HepG2 (cell line): ENCODE results near the gene CMIP. TPM values are rescaled to one million over a fixed set of nuclear protein-coding genes. Genes with fewer than 3 reads are reported as not detected.

Experiments used
- EP300 ChIP-seq, 3 experiments: sonication (generic) in 1 of 3; formaldehyde crosslinking in 1 of 3; IDR thresholded peaks; 2 replicates each; pipeline versions ENCODE4 v1.5.1 to v1.6.1; 2011 to 2020; ENCODE audit warnings: low read depth in 2 of 3, low read length in 2 of 3, borderline replicate concordance in 1 of 3, improper control_type of control experiment in 1 of 3, mild to moderate bottlenecking in 1 of 3, missing genetic modification reagents in 1 of 3, moderate library complexity in 1 of 3
- FOXA1 ChIP-seq, 2 experiments: fragments of 450-650 bp in 1 of 2; sonication (generic) in 1 of 2; formaldehyde crosslinking in 1 of 2; IDR thresholded peaks; 2 replicates each; pipeline versions ENCODE4 v1.4.0 to v1.6.1; 2016 to 2020; ENCODE audit warnings: missing genetic modification reagents in 1 of 2
- MXD4 ChIP-seq: IDR thresholded peaks from 2 replicates; pipeline ENCODE4 v1.6.1; 2016; ENCODE audit warnings: mild to moderate bottlenecking, missing biosample characterization, missing genetic modification reagents
- XRCC5 ChIP-seq: fragments of 200-400 bp; formaldehyde crosslinking; optimal IDR thresholded peaks from 2 replicates; pipeline ENCODE3; 2017; ENCODE audit warnings: mild to moderate bottlenecking, low read length
- ZBTB7B ChIP-seq: sonication (generic); formaldehyde crosslinking; IDR thresholded peaks from 2 replicates; pipeline ENCODE4 v1.4.0; 2020; ENCODE audit warnings: missing genetic modification reagents
- polyA plus RNA-seq, 8 experiments: library from polyadenylated mRNA; depleted of rRNA in 3 of 8; stranded (reverse) in 7 of 8; unstranded in 1 of 8; fragments of >200 nt; fragmentation: Illumina TruSeq in 4 of 8; extraction: Trizol in 4 of 8; gene quantifications; 2 replicates each; pipeline versions ENCODE4 v1.2.1 to v1.2.3, GENCODE V29; 2011 to 2016; ENCODE audit warnings: low read depth in 4 of 8, missing spikeins in 1 of 8, mixed read lengths in 1 of 8; ENCODE audit not compliant: insufficient read depth in 1 of 8
- total RNA-seq, 5 experiments: library from RNA; depleted of rRNA; stranded (reverse); fragments of >200 nt; fragmentation: Illumina TruSeq; extraction: Trizol; gene quantifications; 2 replicates each; pipeline ENCODE4 v1.2.3, GENCODE V29; 2016; ENCODE audit warnings: low read depth in 1 of 5
- TF ChIP-seq, protein P1 (sequence below): sonication (generic); formaldehyde crosslinking; IDR thresholded peaks from 2 replicates; pipeline ENCODE4 v1.5.1; 2020; ENCODE audit warnings: mild to moderate bottlenecking, missing genetic modification reagents, moderate library complexity
- TF ChIP-seq, protein P2 (sequence below): sonication (generic); formaldehyde crosslinking; IDR thresholded peaks from 2 replicates; pipeline ENCODE4 v1.4.0; 2020; ENCODE audit warnings: mild to moderate bottlenecking, missing genetic modification reagents
- TF ChIP-seq, protein P3 (sequence below): sonication (generic); formaldehyde crosslinking; IDR thresholded peaks from 2 replicates; pipeline ENCODE4 v1.4.0; 2020; ENCODE audit warnings: missing genetic modification reagents
- TF ChIP-seq, protein P4 (sequence below): sonication (generic); formaldehyde crosslinking; IDR thresholded peaks from 2 replicates; pipeline ENCODE4 v1.5.1; 2020; ENCODE audit warnings: missing genetic modification reagents, mild to moderate bottlenecking, borderline replicate concordance
- TF ChIP-seq, protein P5 (sequence below): sonication (generic); formaldehyde crosslinking; conservative IDR thresholded peaks from 2 replicates; pipeline ENCODE4 v1.4.0; 2020; ENCODE audit warnings: mild to moderate bottlenecking, missing genetic modification reagents, moderate library complexity

Gene CMIP
- total and polyA plus RNA-seq, 2 of the 13 experiments (the other 11 are each of a cell fraction or from before 2014, with no cell fraction given) = 10.9 to 18.1 TPM

DNA sequence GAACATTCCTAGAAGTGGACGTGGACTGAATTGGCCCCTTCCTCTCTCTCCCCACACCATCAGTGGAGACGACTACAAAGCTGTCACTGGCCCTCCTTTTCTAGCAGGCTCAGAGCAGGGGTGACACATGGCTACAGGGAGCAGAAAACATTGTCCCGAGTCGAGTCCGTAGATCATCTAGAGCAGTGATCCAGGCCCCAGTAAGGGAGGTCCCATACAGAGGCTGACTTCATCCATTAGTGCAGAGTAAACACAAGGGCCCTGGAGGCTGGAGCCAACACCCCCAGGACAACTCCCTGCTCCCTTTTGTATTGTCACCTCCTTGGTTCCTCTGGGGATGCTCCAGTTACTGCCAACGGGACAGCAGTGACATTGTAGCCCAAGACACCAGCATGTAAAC lies 130.7 kb downstream of the CMIP start (continued):
- TF ChIP-seq EP300 (IDR thresholded peaks at IDR 0.05; ENCODE audit: low read depth in 2 of 2, low read length in 2 of 2) (no peak), EP300 (CRISPR knock-in tag; IDR thresholded peaks at IDR 0.05; ENCODE audit: borderline replicate concordance) (0 out of 2 replicates have a peak, but pooled peaks have one; percentile 12), MXD4 (CRISPR knock-in tag) (0 out of 2 replicates have a peak, but pooled peaks have one; percentile 24), ZBTB7B (CRISPR knock-in tag) (no peak), FOXA1 (IDR thresholded peaks at IDR 0.05) (no peak), FOXA1 (CRISPR knock-in tag; IDR thresholded peaks at IDR 0.05) (peak; percentile 58; the same call in 1 of the 2 replicates), XRCC5 (peak; percentile 58)
- TF ChIP-seq, protein P1, sequence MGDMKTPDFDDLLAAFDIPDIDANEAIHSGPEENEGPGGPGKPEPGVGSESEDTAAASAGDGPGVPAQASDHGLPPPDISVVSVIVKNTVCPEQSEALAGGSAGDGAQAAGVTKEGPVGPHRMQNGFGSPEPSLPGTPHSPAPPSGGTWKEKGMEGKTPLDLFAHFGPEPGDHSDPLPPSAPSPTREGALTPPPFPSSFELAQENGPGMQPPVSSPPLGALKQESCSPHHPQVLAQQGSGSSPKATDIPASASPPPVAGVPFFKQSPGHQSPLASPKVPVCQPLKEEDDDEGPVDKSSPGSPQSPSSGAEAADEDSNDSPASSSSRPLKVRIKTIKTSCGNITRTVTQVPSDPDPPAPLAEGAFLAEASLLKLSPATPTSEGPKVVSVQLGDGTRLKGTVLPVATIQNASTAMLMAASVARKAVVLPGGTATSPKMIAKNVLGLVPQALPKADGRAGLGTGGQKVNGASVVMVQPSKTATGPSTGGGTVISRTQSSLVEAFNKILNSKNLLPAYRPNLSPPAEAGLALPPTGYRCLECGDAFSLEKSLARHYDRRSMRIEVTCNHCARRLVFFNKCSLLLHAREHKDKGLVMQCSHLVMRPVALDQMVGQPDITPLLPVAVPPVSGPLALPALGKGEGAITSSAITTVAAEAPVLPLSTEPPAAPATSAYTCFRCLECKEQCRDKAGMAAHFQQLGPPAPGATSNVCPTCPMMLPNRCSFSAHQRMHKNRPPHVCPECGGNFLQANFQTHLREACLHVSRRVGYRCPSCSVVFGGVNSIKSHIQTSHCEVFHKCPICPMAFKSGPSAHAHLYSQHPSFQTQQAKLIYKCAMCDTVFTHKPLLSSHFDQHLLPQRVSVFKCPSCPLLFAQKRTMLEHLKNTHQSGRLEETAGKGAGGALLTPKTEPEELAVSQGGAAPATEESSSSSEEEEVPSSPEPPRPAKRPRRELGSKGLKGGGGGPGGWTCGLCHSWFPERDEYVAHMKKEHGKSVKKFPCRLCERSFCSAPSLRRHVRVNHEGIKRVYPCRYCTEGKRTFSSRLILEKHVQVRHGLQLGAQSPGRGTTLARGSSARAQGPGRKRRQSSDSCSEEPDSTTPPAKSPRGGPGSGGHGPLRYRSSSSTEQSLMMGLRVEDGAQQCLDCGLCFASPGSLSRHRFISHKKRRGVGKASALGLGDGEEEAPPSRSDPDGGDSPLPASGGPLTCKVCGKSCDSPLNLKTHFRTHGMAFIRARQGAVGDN = peak; percentile 41
- TF ChIP-seq, protein P2, sequence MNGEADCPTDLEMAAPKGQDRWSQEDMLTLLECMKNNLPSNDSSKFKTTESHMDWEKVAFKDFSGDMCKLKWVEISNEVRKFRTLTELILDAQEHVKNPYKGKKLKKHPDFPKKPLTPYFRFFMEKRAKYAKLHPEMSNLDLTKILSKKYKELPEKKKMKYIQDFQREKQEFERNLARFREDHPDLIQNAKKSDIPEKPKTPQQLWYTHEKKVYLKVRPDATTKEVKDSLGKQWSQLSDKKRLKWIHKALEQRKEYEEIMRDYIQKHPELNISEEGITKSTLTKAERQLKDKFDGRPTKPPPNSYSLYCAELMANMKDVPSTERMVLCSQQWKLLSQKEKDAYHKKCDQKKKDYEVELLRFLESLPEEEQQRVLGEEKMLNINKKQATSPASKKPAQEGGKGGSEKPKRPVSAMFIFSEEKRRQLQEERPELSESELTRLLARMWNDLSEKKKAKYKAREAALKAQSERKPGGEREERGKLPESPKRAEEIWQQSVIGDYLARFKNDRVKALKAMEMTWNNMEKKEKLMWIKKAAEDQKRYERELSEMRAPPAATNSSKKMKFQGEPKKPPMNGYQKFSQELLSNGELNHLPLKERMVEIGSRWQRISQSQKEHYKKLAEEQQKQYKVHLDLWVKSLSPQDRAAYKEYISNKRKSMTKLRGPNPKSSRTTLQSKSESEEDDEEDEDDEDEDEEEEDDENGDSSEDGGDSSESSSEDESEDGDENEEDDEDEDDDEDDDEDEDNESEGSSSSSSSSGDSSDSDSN (CRISPR knock-in tag) = peak; percentile 34; the same call in 1 of the 2 replicates
- TF ChIP-seq, protein P3, sequence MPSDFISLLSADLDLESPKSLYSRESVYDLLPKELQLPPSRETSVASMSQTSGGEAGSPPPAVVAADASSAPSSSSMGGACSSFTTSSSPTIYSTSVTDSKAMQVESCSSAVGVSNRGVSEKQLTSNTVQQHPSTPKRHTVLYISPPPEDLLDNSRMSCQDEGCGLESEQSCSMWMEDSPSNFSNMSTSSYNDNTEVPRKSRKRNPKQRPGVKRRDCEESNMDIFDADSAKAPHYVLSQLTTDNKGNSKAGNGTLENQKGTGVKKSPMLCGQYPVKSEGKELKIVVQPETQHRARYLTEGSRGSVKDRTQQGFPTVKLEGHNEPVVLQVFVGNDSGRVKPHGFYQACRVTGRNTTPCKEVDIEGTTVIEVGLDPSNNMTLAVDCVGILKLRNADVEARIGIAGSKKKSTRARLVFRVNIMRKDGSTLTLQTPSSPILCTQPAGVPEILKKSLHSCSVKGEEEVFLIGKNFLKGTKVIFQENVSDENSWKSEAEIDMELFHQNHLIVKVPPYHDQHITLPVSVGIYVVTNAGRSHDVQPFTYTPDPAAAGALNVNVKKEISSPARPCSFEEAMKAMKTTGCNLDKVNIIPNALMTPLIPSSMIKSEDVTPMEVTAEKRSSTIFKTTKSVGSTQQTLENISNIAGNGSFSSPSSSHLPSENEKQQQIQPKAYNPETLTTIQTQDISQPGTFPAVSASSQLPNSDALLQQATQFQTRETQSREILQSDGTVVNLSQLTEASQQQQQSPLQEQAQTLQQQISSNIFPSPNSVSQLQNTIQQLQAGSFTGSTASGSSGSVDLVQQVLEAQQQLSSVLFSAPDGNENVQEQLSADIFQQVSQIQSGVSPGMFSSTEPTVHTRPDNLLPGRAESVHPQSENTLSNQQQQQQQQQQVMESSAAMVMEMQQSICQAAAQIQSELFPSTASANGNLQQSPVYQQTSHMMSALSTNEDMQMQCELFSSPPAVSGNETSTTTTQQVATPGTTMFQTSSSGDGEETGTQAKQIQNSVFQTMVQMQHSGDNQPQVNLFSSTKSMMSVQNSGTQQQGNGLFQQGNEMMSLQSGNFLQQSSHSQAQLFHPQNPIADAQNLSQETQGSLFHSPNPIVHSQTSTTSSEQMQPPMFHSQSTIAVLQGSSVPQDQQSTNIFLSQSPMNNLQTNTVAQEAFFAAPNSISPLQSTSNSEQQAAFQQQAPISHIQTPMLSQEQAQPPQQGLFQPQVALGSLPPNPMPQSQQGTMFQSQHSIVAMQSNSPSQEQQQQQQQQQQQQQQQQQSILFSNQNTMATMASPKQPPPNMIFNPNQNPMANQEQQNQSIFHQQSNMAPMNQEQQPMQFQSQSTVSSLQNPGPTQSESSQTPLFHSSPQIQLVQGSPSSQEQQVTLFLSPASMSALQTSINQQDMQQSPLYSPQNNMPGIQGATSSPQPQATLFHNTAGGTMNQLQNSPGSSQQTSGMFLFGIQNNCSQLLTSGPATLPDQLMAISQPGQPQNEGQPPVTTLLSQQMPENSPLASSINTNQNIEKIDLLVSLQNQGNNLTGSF = no peak
- TF ChIP-seq, protein P4, sequence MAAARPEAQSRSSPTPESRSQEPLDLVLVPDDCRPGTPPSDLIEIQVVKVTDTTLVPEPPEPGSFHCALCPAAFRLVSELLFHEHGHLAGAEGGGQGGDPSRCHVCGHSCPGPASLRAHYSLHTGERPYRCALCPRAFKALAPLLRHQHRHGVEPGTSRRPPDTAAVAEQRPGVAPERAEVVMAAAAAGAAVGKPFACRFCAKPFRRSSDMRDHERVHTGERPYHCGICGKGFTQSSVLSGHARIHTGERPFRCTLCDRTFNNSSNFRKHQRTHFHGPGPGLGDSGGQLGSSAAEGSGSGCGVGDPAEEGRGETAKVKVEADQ (CRISPR knock-in tag) = no peak
- TF ChIP-seq, protein P5, sequence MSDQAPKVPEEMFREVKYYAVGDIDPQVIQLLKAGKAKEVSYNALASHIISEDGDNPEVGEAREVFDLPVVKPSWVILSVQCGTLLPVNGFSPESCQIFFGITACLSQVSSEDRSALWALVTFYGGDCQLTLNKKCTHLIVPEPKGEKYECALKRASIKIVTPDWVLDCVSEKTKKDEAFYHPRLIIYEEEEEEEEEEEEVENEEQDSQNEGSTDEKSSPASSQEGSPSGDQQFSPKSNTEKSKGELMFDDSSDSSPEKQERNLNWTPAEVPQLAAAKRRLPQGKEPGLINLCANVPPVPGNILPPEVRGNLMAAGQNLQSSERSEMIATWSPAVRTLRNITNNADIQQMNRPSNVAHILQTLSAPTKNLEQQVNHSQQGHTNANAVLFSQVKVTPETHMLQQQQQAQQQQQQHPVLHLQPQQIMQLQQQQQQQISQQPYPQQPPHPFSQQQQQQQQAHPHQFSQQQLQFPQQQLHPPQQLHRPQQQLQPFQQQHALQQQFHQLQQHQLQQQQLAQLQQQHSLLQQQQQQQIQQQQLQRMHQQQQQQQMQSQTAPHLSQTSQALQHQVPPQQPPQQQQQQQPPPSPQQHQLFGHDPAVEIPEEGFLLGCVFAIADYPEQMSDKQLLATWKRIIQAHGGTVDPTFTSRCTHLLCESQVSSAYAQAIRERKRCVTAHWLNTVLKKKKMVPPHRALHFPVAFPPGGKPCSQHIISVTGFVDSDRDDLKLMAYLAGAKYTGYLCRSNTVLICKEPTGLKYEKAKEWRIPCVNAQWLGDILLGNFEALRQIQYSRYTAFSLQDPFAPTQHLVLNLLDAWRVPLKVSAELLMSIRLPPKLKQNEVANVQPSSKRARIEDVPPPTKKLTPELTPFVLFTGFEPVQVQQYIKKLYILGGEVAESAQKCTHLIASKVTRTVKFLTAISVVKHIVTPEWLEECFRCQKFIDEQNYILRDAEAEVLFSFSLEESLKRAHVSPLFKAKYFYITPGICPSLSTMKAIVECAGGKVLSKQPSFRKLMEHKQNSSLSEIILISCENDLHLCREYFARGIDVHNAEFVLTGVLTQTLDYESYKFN (CRISPR knock-in tag) = peak; percentile 27; the same call in 1 of the 2 replicates
